GM12891 (cell line): ENCODE data around the gene FYB1.

Experiments used
- POLR2A ChIP-seq: IDR thresholded peaks from 2 replicates; pipeline ENCODE4 v1.6.1; 2011; ENCODE audit warnings: low read depth, low read length, control low read depth
- POLR2AphosphoS5 ChIP-seq: IDR thresholded peaks from 2 replicates; pipeline ENCODE4 v1.6.1; 2011; ENCODE audit warnings: low read depth, low read length, control low read depth
- SPI1 ChIP-seq: IDR thresholded peaks from 2 replicates; pipeline ENCODE4 v1.6.1; 2011; ENCODE audit warnings: low read depth, low read length, control low read depth

- no peak for TF ChIP-seq POLR2A
- TF ChIP-seq POLR2AphosphoS5, result no peak
- TF ChIP-seq SPI1, result no peak
These were observed 35.3 kb upstream of the FYB1 start for GRCh38 chr5:39254671-39255070.
